ENCODE results near the gene THOC5. TPM values are rescaled to one million over a fixed set of nuclear protein-coding genes. Genes with fewer than 3 reads are reported as not detected.
"Not testable (repeated sequence)": the region's sequence is repeated elsewhere in the genome, so short reads cannot be mapped to it uniquely, and the experiment has no call there.

The THOC5 gene
- total and polyA plus RNA-seq, 12 donors, result 32.0 to 77.9 (median 39.0) TPM

GRCh38 chr22:29499852-29500251 is 53.7 kb downstream of the THOC5 start:
- WGBS, 2 donors, result 94 to 95% methylated on average over 8 of the region's 8 CpGs
- peaks cover 0 to 2% (median 0%) of the 10 kb centered on the region in 11 donors for H3K9me3 ChIP-seq
- DNase-seq (no peak), ATAC-seq (no peak)
- no peak overlapping the region for H3K27ac ChIP-seq
- H3K4me1 ChIP-seq, result peaks cover 0 to 9% (median 6%) of the 10 kb centered on the region in 9 donors
- TF ChIP-seq CTCF (IDR thresholded peaks at IDR 0.05), result no peak
- H3K27me3 ChIP-seq, result no peaks in the 10 kb centered on the region
- no peak overlapping the region for H3K4me3 ChIP-seq
- peaks cover 0 to 27% (median 0%) of the 10 kb centered on the region in 9 donors for H3K36me3 ChIP-seq
- intact Hi-C loops (cut with DNase I), result no loop called here

GRCh38 chr22:29493636-29494035 is 59.9 kb downstream of the THOC5 start:
- WGBS, 2 donors, result 96 to 97% methylated on average over 1 of the region's 1 CpG
- Histone ChIP-seq H3K4me1 (no peaks in the 10 kb centered on the region), H3K4me3 (no peak overlapping the region), H3K27me3 (no peaks in the 10 kb centered on the region), H3K36me3 (no peaks in the 10 kb centered on the region), H3K27ac (no peak overlapping the region), H3K9me3 (peaks cover 0 to 9% (median 0%) of the 10 kb centered on the region in 11 donors)
- intact Hi-C loops (cut with DNase I), result no loop called here
- TF ChIP-seq CTCF (IDR thresholded peaks at IDR 0.05), result no peak
- ATAC-seq (no peak), DNase-seq (no peak)

- Histone ChIP-seq H3K4me3 (no peak overlapping the region), H3K4me1 (no peaks in the 10 kb centered on the region), H3K9me3 (peaks cover 0 to 9% (median 0%) of the 10 kb centered on the region in 11 donors), H3K27ac (no peak overlapping the region), H3K36me3 (no peaks in the 10 kb centered on the region), H3K27me3 (no peaks in the 10 kb centered on the region)
- ATAC-seq (no peak), DNase-seq (no peak)
- 89 to 95% methylated on average over 6 of the region's 6 CpGs for WGBS, 2 donors
- no peak for TF ChIP-seq CTCF (IDR thresholded peaks at IDR 0.05)
- intact Hi-C loops (cut with DNase I), result no loop called here
Observed at GRCh38 chr22:29491012-29491411, 62.5 kb downstream of the THOC5 start.

GRCh38 chr22:29489127-29489780 is 64.3 kb downstream of the THOC5 start:
- intact Hi-C loops (cut with DNase I); H3K4me1 ChIP-seq; H3K9me3 ChIP-seq; H3K36me3 ChIP-seq; DNase-seq; ATAC-seq; H3K27me3 ChIP-seq; H3K4me3 ChIP-seq: not testable (repeated sequence)
- 68 to 76% methylated on average over 8 of the region's 8 CpGs for WGBS, 2 donors
- H3K27ac ChIP-seq, result peak overlapping the region in 1 of 10 donors; percentile 44

DNA sequence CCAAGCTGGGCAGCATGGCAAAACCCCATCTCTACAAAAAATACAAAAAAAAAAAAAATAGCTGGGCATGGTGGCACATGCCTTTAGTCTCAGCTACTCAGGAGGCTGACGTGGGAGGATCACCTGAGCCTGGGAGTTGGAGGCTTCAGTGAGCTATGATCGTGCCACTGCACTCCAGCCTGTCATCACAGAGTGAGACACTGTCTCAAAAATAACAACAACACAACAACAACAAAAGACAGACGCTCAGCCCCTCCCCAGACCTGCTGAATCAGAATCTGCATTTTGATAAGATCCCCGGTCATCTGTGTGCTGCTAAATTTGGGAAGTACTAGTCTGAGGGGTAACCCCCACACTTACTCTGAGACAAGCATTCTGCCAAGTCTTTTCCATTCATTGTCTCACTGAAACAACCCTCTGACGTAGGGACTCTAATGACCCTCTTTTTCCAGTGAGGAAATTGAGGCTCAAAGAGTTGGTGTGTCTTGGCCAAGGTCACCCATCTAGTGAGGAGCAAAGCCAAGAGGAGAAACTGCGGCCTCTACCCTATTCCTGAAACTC is 66.1 kb downstream of the THOC5 start:
- intact Hi-C loops (cut with DNase I), result no loop called here
- 63% methylated on average over 6 of the region's 6 CpGs for WGBS, 2 donors
- no peaks in the 10 kb centered on the region for H3K36me3 ChIP-seq
- H3K4me1 ChIP-seq, result no peaks in the 10 kb centered on the region
- H3K9me3 ChIP-seq, result no peaks in the 10 kb centered on the region
- H3K4me3 ChIP-seq, result no peak overlapping the region
- ATAC-seq (peak in 2 of 8 donors; percentile 31 to 42), DNase-seq (no peak)
- no peak overlapping the region for H3K27ac ChIP-seq
- TF ChIP-seq CTCF (IDR thresholded peaks at IDR 0.05), result no peak
- peaks cover 0 to 12% (median 9%) of the 10 kb centered on the region in 7 donors for H3K27me3 ChIP-seq
